Measurements from ENCODE around the gene LMTK2.

The LMTK2 gene

DNA sequence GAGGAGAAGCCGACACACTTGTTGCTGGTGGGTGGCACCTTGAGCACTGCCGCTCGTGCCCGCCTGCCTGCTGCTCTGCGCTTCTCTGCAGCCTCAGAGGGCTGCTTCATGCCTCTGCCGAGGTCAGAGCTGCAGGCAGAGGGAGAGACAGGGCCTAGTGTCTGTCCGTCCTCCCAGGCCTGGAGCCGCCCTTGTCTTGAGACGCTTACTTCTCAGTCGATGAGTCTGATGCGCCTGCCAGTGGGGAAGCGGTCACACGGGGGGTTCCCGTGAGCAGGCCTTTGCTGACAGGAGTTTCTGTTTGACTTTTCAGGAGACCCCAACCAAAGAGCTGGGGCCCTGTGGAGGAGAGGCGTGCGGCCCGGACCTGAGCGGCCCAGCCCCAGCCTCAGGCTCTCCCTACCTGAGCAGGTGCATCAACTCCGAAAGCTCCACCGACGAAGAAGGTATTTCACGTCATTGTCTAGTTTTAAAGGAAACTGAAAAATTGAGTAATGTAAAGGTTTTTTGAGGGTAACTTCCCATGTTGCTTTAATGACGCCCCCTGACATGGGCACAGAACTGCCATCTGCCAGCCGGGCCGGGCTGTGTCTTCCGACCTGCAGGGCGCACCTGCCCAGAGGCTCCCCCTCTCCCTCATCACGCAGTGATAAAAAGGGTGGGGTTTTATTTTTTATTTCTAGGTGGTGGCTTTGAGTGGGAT, 96.8 kb downstream of the LMTK2 start:
- no peak for DNase-seq (ENCODE audit: low spot score)

DNA sequence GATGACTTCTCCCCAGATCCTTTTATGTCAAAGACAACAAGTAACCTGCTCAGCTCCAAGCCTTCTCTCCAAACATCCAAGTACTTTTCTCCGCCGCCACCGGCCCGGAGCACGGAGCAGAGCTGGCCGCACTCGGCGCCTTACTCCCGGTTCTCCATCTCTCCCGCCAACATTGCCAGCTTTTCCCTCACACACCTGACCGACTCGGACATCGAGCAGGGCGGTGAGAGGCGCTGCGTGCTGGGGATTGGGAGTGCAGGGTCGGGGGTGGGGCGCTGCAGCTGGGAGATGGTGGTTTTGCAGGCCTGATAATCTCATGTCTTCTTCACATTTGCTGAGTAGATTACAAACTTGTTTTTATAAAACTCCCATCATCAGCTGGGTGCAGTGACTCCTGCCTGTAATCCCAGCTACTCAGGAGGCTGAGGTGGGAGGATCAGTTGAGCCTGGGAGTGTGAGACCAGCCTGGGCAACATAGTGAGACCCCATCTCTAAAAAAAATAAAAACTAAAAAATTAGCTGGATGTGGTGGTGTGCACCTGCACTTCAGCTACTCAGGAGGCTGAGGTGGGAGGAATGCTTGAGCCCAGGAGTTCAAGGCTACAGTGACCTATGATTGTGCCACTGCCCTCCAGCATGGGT, 97.4 kb downstream of the LMTK2 start:
- no peak for DNase-seq (ENCODE audit: low spot score)

DNA sequence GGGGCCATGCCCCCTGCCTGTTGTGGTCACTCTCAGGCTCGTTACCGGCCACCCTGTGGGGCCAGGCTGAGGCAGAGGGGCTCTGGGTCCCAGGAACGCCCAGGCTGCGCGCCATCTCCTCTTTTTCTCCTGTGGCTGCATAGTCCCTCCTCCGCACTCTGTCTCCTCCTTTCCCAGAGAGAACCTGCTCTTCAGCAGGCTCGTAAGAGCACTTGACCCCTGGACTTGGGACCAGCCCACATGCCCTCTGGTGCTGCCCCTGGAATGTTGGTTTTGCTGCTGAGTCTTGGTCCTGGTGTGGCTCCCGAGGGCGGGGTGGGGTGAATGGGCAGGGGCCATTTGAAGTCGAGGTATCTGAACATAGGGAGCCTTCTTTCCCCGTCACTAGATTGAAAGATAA, 98.0 kb downstream of the LMTK2 start:
- no peak for DNase-seq (ENCODE audit: low spot score)

DNA sequence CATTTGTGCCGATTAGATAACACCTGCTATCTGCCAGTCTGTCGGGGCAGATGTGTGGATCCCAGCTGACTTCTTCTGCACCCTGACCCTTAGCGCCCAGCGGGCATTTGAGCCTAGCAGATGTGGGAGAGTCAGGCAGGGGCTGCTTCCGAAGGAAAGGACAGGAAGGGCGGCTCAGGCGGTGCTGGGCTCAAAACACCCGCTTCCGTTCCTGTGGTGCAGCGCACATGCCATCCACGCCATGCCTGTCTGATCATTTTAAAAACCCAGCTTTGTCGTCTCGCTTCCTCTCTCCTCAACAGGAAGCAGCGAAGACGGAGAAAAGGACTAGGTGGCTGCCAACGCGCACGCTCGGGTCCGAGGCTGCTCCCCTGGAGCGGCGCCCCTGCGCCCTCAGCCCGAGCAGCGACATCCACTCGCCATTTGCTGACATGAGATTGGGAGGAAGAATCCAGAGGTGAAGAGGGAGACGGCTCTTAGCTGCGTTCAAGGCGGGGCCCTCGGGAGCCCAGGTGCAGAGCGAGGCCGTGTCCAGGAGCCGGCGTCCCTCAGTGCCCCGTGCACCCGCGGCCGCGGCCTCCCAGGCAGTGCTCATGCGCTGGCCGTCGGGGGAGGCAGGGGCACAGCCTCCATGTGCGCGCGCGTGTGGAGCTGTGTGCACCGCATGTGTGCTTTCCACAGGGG, 98.6 kb downstream of the LMTK2 start:
- no peak for DNase-seq (ENCODE audit: low spot score)

DNA sequence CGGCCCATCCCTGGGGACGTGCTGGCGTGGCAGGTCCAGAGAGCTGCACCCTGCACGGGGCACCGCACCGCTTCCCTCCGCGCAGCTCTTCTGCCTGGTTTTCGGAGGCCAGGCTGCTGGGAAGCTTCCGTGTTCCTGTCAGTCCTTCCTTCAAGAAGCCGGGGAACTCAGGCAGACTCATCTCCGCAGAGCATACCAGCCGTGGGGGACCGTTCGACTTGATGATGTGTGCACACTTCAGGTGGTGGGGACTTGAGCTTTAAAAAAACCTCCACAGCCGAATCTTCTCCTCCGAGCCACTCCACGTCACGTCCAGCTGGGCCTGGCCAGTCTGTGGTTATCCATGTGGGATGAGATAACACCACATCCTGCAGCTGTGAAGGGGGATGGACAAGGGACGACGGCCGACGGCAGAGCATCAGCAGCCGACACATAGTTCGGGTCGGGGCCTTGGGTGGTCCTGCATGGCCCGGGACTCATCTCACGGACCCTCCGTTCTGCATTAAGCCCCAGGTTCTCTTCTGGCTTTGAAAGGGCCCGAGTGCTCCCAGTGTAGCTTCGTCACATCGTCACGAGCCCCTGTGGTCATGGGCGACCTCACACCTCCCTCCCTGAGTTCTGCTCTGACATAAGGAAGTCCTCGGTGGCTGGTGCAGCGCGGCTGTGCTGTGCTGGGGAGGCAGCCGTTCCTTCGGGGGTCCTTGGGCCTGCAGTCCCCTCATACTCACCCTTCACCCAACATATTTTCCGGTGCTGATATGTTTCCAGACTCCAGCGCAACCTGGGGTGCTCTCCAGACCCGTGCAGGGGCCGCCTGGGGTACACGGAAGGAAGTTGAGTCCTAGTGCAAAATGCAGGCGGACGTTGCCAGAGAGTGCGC, 100.0 kb downstream of the LMTK2 start:
- no peak for DNase-seq (ENCODE audit: low spot score)

DNA sequence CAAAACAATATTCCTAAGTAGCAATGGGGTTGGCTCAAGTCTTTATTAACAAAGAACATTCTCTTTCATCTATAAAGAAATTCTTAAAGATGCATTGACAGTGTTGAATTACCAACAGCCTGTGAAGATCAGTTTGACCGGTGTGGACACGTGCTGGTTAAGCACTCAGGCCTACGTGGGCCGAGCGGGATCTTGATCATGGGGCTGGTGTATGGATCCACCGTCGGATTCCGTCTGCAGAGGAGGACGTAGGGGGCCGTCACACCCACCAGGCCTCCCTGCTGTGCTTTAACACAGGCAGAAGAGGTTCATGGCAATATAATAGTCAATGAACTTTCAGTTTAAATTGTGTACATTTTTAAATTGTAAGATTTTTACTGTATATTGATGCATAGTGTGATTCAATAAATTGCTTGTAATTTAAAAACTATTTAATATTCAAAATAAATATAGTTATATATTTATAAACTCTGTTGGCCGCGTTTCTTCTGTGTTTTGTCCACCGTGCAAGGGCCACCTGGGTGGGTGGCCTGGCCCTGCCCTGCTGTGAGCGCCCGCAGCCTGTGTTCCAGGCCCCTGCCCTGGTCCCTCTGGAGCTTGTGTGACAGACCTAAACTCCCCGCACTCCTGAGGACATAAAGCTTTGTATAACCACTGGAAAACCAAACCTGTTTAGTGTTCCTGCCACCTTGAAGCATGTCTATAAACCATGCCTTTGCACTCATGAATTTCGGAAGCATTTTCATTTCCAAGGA, 102.7 kb downstream of the LMTK2 start:
- DNase-seq (ENCODE audit: low spot score) = no peak

DNA sequence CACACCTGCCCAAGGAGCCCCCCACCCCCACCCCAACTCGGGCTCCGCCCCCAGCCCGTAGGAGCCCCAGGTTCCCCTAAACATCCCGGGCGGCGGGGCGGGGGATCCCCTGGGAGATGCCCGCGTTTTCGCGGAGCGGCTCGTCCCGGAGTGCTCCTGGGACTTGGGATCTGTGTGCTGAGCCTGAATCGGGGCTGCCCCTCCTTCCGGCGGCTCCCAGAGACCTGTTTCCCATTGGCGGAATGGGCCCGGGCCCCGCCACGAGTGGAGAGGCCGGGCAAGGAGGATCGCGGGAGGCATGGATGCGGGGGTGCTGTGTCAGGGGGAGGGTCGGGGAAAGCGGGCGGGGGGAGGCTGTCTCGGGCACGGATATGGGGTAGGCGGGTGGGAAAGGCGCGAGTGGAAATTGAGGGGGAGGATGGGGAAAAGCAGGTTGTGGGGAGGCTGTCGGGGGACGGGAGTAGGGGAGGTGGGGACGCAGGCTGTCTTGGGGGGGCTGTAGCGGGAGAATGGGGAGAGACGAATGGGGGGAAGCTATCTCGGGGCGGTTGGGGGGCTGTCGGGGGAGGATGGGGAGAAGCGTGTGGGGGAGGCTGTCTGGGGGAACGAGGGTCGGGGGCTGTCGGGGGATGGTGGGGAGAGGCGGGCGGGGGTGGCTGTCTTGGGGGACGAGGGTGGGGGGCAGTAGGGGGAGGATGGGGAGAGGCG, 104.0 kb downstream of the LMTK2 start:
- DNase-seq (ENCODE audit: low spot score) = peak; percentile 75

DNA sequence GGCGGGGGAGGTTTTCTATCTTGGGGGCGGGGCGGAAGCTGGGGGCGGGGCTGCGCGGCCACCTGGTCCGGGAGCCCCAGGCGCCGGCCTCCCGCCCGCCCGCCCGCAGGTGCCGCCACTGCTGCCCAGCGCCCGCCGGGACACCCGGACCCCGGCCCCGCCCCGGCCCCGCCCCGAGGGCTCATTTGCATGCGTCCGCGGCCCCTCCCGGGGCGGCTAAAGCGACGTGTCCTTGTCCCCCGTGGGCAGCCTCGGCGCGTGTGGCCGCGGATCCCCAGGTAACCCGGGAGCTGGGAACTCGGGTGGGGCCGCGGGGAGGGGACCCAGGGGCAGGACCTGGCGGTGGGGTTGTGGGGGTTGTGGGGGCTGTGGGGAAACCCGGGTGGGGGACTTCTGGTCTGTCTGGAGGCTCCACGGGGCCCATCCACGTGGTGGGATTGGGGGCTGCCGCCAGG, 104.6 kb downstream of the LMTK2 start, which contains the start of gene BHLHA15:
Gene BHLHA15, plus strand, starts transcription at position 219 of the 455 bp plus-strand sequence. CDS start 871 bp downstream, outside the sequence.
- DNase-seq (ENCODE audit: low spot score) = peak; percentile 70

DNA sequence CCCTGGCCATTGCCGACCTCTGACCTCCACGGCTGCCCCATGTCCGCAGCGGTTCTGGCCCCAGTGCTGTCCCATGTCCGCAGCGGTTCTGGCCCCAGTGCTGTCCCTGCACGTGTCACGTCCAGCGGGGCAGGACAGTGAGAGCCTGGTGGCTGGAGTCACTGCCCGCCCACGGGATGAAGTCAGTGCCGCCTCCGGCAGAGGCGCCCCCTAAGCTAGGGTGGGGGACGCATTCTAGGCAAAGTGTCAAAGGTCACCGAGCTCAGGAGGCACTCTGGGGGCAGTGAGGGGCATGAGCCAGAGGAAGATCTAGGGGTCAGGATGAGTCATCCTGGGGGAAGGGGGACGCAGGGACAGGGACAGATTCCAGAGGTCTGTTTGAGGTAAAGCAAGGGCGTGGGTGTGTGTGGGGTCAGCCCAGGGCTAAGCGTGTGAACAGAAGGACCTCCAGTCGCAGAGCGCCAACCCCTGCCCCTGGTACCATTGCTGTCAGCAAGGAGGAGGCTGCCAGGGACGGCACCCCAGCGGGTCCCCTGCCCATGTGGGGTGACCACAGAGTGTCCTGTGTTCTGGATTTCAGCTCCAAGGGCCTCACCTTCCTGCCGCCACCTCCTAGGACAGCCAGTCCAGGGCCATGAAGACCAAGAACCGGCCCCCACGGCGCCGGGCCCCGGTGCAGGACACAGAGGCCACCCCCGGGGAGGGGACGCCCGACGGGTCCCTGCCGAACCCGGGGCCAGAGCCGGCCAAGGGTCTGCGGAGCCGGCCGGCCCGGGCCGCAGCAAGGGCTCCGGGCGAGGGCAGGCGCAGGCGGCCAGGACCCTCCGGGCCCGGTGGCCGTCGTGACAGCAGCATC, 105.2 kb downstream of the LMTK2 start:
- peak; percentile 59 for DNase-seq (ENCODE audit: low spot score)

DNA sequence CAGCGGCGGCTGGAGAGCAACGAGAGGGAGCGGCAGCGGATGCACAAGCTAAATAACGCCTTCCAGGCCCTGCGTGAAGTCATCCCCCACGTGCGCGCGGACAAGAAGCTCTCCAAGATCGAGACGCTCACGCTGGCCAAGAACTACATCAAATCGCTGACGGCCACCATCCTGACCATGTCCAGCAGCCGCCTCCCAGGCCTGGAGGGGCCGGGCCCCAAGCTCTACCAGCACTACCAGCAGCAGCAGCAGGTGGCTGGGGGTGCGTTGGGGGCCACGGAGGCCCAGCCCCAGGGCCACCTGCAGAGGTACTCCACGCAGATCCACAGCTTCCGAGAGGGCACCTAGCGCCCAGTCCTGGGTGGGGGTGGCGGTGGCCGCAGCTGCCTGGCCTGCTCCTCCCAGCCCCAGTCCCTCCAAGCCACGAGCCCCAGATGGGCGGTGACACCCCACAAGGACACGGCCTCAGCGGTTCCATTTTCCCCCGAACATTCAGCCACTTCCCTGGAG, 105.9 kb downstream of the LMTK2 start:
- peak; percentile 46 for DNase-seq (ENCODE audit: low spot score)

DNA sequence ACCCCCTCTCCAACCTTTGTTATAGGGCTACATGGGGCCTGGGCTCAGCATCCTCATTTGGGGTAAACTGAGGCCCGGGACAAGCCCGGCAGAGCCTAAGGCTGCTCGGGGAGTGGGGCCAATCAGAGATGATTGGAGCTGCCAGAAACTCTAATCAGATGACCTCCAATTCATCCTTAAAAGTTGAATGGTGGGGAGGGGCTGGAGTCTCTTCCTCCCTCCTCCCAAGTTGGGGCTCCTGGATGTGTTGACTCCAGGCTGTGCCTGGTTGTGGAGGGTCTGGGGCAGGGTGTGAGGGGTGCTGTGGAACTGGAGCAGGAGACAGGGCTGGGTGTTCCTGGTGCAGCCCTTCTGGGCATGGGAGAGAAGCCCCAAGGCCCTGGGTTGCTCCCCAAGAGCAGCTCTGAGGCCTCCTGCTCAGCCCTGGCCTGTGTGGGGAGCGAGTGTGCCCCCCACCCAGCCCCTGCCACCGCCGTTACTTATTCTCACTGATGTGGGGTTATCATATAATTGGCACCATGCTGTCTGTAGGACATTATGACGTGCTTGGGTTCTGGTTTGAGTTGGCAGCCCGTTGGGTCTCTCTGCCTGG, 106.7 kb downstream of the LMTK2 start:
- DNase-seq (ENCODE audit: low spot score) = peak; percentile 31

DNA sequence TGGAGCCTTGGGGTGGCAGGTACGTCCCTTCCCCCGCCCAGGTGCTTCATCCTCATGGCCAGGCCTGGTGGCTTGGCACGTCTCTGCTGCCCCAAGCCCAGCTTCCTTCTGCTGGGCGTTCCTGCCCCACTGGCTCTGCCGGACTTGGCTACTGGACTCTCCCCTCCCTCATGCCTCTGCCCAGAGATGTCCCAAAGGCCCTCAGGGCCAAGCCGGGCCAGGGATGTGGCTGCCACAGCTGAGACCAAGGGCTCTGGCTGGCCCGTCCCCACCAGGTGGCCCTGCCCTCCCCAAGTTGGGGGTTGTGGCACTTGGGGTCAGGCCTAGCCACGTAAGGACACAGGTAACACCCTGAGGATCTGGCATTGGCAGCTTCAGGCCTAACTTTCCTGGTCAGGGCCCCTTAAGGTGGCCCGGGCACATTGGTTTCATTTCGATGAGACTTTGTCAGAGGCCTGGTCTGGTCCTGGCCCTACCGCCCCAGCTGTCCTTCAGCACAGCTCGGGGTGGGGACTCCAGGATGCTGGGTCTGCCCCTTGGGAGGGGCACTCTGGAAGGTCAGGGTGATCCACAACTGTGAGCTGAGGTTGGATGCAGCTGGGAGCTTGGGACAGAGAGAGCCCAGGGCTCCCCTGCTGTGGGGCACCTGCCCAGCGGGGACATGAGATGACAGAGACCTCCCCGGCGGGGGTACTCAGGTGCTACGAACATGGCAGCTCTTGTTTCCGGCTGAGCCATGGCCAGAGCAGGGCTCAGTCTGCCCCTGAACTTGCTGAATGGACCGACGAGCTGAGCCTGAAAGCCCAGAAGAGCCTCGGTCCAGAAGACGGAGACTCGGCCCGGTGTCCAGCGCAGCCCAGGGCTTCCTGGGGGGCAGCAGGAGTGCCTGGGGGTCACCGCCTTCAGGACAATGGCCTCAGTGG, 107.5 kb downstream of the LMTK2 start:
- DNase-seq (ENCODE audit: low spot score) = peak; percentile 44

DNA sequence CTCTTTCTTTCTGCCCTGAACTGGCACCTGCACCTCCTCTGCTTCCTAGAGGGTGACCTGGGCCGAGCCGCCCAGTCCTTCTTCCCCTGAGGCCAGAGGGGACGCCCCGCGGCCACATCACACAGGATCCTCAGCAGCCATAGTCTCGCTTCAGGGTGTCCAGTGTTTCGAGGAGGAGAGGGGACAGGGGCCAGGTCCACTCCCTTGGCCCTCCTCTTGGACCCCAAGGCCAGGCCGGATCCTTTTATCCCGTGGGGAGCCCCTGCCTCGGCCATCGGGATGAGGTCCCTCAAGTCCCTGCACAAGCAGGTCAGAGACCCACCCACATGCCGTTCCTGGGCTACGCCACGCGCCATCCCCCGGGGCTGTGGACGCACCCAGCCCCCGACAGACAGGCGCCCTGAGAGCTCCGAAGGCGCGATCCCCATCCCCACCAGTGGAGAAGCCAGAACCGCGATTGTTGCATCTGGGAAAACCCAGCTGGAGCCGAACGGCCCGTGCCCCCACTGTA, 108.2 kb downstream of the LMTK2 start:
- no peak for DNase-seq (ENCODE audit: low spot score)

DNA sequence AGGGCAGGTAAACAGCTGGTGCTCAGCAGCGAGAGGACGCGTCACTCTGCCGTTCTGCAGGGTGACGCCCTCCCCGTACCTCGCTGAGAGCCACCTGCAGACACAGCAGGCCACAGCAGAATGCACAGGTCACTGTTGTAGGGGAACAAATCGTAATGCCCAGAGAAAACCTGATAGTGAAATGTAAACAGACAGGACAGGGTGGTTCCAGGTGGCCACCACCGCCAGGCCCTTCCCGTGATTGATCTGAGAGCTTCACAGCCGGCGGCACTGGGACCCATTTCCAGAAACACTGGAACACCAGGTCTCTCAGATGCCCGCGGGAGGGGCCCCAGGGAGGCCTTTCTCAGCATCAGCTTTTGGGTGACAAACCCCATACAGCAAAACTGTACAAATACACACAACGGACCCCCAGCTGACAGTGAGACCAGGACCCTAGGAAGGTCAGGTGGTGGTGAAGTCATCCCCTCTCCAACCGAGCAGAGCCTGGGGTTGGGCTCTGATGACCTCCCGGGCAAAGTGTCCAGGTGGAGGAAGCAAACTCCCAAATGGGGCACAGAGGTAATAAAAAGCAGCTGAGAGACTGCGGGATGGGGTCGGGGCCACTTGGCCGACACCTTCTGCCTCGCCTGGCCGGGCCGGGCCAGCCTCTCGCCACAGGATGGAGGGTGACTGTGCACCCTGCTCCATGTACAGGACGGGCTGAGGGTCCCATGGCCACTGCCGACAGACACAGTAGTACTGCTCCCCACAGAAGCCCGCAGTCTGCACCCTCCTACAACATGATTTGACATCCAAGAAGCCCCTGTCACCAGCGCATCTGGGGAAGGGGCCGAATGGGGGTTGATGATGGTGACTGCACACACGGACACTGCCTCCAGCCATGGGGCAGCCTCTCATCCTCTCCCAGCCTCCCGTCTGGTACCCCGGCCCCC, 109.2 kb downstream of the LMTK2 start:
- no peak for DNase-seq (ENCODE audit: low spot score)

DNA sequence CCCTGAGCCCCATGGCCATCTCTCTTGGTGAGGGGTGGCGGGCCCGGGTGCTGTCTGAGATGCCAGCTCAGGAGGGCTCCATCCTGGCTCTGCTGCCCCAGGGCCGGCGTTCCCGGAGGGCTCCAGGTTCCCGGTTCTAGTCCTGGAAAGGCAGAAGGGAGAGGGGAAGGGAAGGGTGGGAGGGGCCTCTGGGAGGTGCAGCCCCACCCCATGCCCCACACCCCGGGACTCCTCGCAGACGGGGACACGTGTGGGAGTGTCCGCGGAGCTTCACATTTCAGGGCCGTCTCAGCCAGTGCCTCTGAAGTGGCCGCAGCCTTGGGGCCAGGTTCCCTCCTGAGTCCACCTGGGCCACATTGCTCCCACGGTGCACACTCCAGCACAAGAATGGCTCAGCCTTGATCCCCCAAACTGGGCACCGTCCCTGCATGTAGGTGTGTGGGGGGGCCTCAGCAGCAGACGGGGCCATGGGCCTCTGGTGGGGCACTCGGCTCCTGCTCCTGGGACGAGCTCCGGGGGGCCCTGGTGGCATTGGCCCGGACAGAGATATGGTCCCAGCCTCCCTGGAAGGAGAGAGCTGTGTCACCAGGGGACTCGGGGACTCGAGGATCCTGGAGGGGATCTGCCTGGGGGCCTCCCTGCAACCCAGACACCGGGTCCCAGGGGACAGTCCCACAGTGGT, 110.4 kb downstream of the LMTK2 start:
- no peak for DNase-seq (ENCODE audit: low spot score)

Data from ecto neural progenitor cell (in vitro differentiated cells).